Activated naive CD4-positive, alpha-beta T cell treated with anti-CD3 and anti-CD28 coated beads, Interleukin-2, amount 50 U/mL, for 24 hours (primary cell): Measurements from ENCODE around the gene POU2F2.

Experiments used
- H3K27ac Mint-ChIP-seq: one replicate; pipeline ENCODE4 v1.8.0; 2021; ENCODE audit warnings: mild to moderate bottlenecking, mixed read lengths
- H3K27me3 Mint-ChIP-seq: one replicate; pipeline ENCODE4 v1.8.0; 2021; ENCODE audit warnings: mixed read lengths
- H3K36me3 Mint-ChIP-seq: one replicate; pipeline ENCODE4 v1.8.0; 2021; ENCODE audit warnings: mixed read lengths
- H3K4me1 Mint-ChIP-seq: one replicate; pipeline ENCODE4 v1.8.0; 2021; ENCODE audit warnings: mixed read lengths
- H3K4me3 Mint-ChIP-seq: one replicate; pipeline ENCODE4 v1.8.0; 2021; ENCODE audit warnings: mild to moderate bottlenecking, mixed read lengths
- H3K9me3 Mint-ChIP-seq: one replicate; pipeline ENCODE4 v1.8.0; 2021; ENCODE audit warnings: mixed read lengths

The POU2F2 gene

GRCh38 chr19:42132030-42132628 lies at the start of gene POU2F2:
Gene POU2F2 (minus strand): TSS chr19:42132446. CDS start chr19:42132411, 35 bp downstream.
- H3K4me1 Mint-ChIP-seq: peaks cover 64% of the 10 kb centered on the region
- peak within 1 kb of the TSS; percentile 97 for H3K4me3 Mint-ChIP-seq
- H3K9me3 Mint-ChIP-seq: no peaks in the 10 kb centered on the region
- H3K27me3 Mint-ChIP-seq: no peaks in the 10 kb centered on the region
- H3K27ac Mint-ChIP-seq: peak within 1 kb of the TSS; percentile 91
- H3K36me3 Mint-ChIP-seq: peaks cover 11% of the 10 kb centered on the region

GRCh38 chr19:42178791-42179674 lies 46.8 kb upstream of the POU2F2 start:
- no peak overlapping the region for H3K4me3 Mint-ChIP-seq
- no peak overlapping the region for H3K27ac Mint-ChIP-seq
- peaks cover 8% of the 10 kb centered on the region for H3K27me3 Mint-ChIP-seq
- H3K4me1 Mint-ChIP-seq: peaks cover 30% of the 10 kb centered on the region
- no peaks in the 10 kb centered on the region for H3K9me3 Mint-ChIP-seq
- H3K36me3 Mint-ChIP-seq: no peaks in the 10 kb centered on the region

DNA sequence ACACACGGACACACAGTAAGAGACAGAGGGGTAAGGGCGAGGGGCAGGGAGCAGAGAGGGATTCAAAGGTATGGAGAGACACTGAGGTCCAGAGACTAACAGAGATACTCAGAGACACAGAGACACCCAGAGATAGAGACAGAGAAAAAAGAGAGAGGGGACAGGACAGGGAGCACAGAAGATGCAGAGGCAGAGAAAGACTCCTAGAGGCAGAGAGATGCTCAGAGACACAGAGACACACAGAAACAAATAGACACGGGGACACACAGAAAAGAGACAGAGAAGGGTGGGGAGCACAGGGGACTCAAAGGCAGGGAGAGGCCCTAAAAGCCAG lies 45.4 kb upstream of the POU2F2 start:
- H3K4me1 Mint-ChIP-seq: peaks cover 21% of the 10 kb centered on the region
- H3K9me3 Mint-ChIP-seq: no peaks in the 10 kb centered on the region
- no peaks in the 10 kb centered on the region for H3K36me3 Mint-ChIP-seq
- peaks cover 8% of the 10 kb centered on the region for H3K27me3 Mint-ChIP-seq
- H3K27ac Mint-ChIP-seq: no peak overlapping the region
- no peak overlapping the region for H3K4me3 Mint-ChIP-seq

GRCh38 chr19:42176990-42177685 lies 44.9 kb upstream of the POU2F2 start:
- Mint-ChIP-seq H3K4me1 (peaks cover 16% of the 10 kb centered on the region), H3K36me3 (no peaks in the 10 kb centered on the region), H3K9me3 (no peaks in the 10 kb centered on the region), H3K27me3 (peaks cover 8% of the 10 kb centered on the region), H3K4me3 (no peak overlapping the region), H3K27ac (no peak overlapping the region)

DNA sequence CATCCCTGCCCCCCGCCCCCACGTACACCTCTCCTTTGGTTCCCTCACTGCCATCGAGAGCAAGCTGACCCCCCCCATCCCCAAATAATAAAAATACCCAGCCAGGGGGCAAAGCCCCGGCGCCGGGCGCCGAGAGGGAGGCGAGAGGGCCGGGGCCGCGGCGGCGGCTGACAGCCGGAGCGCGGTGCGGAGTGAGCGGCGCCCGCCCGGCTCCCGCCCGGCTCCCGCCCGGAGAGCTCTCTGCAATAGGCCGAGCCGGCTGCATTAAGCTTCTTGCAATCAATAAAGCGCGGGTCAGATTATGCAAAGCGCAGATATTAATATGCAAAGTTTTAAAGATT lies 44.4 kb upstream of the POU2F2 start:
- Mint-ChIP-seq H3K9me3 (no peaks in the 10 kb centered on the region), H3K4me3 (peak overlapping the region; percentile 85), H3K36me3 (no peaks in the 10 kb centered on the region)

GRCh38 chr19:42175952-42176648 lies 43.9 kb upstream of the POU2F2 start:
- H3K4me1 Mint-ChIP-seq: peaks cover 13% of the 10 kb centered on the region
- peak overlapping the region; percentile 36 for H3K27ac Mint-ChIP-seq
- peaks cover 8% of the 10 kb centered on the region for H3K27me3 Mint-ChIP-seq
- H3K9me3 Mint-ChIP-seq: no peaks in the 10 kb centered on the region
- H3K4me3 Mint-ChIP-seq: peak overlapping the region; percentile 85
- H3K36me3 Mint-ChIP-seq: no peaks in the 10 kb centered on the region

More for the DNA sequence above, 44.4 kb upstream of the POU2F2 start:
- peaks cover 8% of the 10 kb centered on the region for H3K27me3 Mint-ChIP-seq
- no peak overlapping the region for H3K27ac Mint-ChIP-seq
- H3K4me1 Mint-ChIP-seq: peaks cover 13% of the 10 kb centered on the region

DNA sequence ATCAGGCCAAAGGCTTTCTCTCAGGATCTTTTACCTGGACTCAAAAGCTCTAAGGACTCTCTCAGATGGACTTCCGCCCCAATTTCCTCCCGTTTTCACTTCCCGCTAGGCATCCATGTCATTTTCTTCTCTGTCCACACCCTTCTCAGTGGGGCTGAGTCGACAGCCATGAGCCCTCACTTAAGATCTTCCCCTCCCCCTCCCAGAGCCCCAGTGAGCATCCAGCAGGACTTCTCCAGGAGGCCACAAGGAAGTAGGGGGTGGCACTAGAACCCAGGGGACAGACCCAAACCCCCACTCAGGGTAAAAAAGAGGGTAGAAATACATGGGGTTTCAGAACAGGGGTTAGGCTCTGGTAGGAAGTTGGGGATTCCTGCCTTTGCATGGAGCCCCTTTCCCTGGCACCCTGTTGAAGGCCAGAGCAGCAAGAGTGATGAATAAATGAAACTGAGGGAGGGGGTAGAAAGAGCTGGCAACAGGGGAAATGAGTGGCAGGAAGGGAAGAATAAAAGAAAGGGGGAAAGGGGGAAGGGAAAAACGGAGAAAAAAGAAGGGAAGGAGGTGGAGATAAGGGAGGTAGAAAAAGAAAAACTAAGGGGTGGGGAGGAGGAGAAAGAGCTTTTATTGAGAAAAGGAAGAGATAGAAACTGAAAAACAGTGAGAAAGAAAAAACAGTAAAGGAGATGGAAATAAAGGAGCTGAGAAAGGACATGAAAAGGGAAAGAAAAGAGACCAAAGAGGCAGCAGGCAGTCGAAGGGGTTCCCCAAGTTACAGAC lies 42.9 kb upstream of the POU2F2 start:
- Mint-ChIP-seq H3K27me3 (peaks cover 8% of the 10 kb centered on the region), H3K9me3 (no peaks in the 10 kb centered on the region), H3K4me3 (peak overlapping the region; percentile 85), H3K4me1 (peaks cover 13% of the 10 kb centered on the region), H3K36me3 (no peaks in the 10 kb centered on the region), H3K27ac (no peak overlapping the region)

- H3K36me3 Mint-ChIP-seq: no peaks in the 10 kb centered on the region
- H3K9me3 Mint-ChIP-seq: no peaks in the 10 kb centered on the region
- H3K4me1 Mint-ChIP-seq: peaks cover 13% of the 10 kb centered on the region
- no peak overlapping the region for H3K4me3 Mint-ChIP-seq
- H3K27me3 Mint-ChIP-seq: peaks cover 8% of the 10 kb centered on the region
- H3K27ac Mint-ChIP-seq: no peak overlapping the region
These were observed 41.9 kb upstream of the POU2F2 start for GRCh38 chr19:42174188-42174587.

- H3K9me3 Mint-ChIP-seq: no peaks in the 10 kb centered on the region
These were observed 41.4 kb upstream of the POU2F2 start for GRCh38 chr19:42173695-42174094.

DNA sequence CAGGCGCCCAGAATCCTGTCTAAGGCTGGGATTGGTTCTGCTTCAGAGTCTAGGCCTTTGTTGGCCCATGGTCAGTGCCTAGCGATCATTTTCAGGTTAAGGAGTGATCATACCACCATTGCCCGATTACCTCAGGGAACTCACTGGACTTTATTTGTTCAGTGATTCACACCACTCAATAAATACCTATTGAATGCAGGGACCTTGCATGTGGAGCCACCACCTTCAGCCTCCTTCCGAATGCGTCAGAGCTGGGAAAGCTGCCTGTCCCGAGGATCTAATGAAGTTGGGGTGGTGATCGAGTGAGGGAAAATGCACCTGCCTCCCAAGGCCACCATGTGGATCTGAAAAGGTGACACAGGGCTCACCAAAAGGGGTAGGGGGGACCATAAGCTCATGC lies 40.0 kb upstream of the POU2F2 start:
- peaks cover 13% of the 10 kb centered on the region for H3K4me1 Mint-ChIP-seq
- no peak overlapping the region for H3K4me3 Mint-ChIP-seq
- H3K27ac Mint-ChIP-seq: no peak overlapping the region
- no peaks in the 10 kb centered on the region for H3K9me3 Mint-ChIP-seq
- peaks cover 8% of the 10 kb centered on the region for H3K27me3 Mint-ChIP-seq
- no peaks in the 10 kb centered on the region for H3K36me3 Mint-ChIP-seq

More at GRCh38 chr19:42173695-42174094, 41.4 kb upstream of the POU2F2 start:
- Mint-ChIP-seq H3K36me3 (no peaks in the 10 kb centered on the region), H3K27me3 (peaks cover 8% of the 10 kb centered on the region), H3K4me3 (no peak overlapping the region), H3K4me1 (peaks cover 13% of the 10 kb centered on the region), H3K27ac (no peak overlapping the region)

- no peaks in the 10 kb centered on the region for H3K36me3 Mint-ChIP-seq
- no peaks in the 10 kb centered on the region for H3K9me3 Mint-ChIP-seq
- H3K4me1 Mint-ChIP-seq: peaks cover 5% of the 10 kb centered on the region
- H3K4me3 Mint-ChIP-seq: no peak overlapping the region
- H3K27me3 Mint-ChIP-seq: peaks cover 3% of the 10 kb centered on the region
- H3K27ac Mint-ChIP-seq: no peak overlapping the region
These were observed 38.5 kb upstream of the POU2F2 start for GRCh38 chr19:42170715-42171114.

GRCh38 chr19:42169486-42170413 lies 37.5 kb upstream of the POU2F2 start:
- Mint-ChIP-seq H3K4me1 (no peaks in the 10 kb centered on the region), H3K27me3 (no peaks in the 10 kb centered on the region), H3K27ac (no peak overlapping the region), H3K4me3 (no peak overlapping the region), H3K36me3 (no peaks in the 10 kb centered on the region), H3K9me3 (no peaks in the 10 kb centered on the region)

- H3K27me3 Mint-ChIP-seq: no peaks in the 10 kb centered on the region
- no peaks in the 10 kb centered on the region for H3K36me3 Mint-ChIP-seq
- H3K9me3 Mint-ChIP-seq: no peaks in the 10 kb centered on the region
- no peak overlapping the region for H3K27ac Mint-ChIP-seq
- no peaks in the 10 kb centered on the region for H3K4me1 Mint-ChIP-seq
- H3K4me3 Mint-ChIP-seq: no peak overlapping the region
These were observed 36.0 kb upstream of the POU2F2 start for GRCh38 chr19:42168206-42168605.

- Mint-ChIP-seq H3K27ac (no peak overlapping the region), H3K4me3 (no peak overlapping the region), H3K27me3 (no peaks in the 10 kb centered on the region), H3K9me3 (no peaks in the 10 kb centered on the region), H3K36me3 (no peaks in the 10 kb centered on the region), H3K4me1 (no peaks in the 10 kb centered on the region)
These were observed 34.1 kb upstream of the POU2F2 start for GRCh38 chr19:42166316-42166715.
